GM21390 (cell line): ENCODE results near the gene VSIG10L2.

ENCODE experiments used
- ATAC-seq: cut with Tn5 transposase; IDR thresholded peaks from one replicate; pipeline ENCODE4 v1.9.1; 2021; ENCODE audit not compliant: unreplicated experiment

Gene VSIG10L2

DNA sequence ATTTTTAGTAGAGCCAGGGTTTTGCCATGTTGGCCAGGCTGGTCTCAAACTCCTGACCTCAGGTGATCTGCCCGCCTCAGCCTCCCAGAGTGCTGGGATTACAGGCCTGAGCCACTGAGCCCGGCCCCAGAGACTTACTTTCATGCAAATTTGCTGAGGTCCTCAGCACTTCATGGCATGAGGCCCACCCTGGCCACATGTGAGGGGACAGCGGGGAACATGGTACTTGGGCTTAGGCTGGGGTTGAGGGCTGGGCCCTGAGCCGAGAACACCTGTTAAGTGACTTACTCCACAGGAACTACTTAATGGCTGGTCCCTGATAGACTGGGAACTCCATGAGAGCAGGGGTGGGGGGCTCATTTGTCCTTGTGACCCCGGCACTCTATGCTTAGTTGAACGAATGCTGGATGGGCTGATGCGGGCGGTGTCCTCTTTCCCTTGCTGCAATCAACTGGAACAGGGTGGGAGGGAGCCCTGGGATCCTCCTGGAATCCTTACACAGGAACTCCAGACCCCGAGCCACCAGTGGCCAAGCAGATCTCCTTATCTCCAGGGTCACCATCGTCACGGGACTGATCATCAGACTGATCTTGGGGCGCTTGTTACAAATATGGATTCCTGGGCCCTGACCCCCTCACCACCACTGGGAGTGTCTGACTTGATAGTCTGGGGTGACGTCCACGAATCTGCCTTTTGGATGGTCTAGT lies 1.0 kb downstream of the VSIG10L2 start:
- ATAC-seq = no peak

DNA sequence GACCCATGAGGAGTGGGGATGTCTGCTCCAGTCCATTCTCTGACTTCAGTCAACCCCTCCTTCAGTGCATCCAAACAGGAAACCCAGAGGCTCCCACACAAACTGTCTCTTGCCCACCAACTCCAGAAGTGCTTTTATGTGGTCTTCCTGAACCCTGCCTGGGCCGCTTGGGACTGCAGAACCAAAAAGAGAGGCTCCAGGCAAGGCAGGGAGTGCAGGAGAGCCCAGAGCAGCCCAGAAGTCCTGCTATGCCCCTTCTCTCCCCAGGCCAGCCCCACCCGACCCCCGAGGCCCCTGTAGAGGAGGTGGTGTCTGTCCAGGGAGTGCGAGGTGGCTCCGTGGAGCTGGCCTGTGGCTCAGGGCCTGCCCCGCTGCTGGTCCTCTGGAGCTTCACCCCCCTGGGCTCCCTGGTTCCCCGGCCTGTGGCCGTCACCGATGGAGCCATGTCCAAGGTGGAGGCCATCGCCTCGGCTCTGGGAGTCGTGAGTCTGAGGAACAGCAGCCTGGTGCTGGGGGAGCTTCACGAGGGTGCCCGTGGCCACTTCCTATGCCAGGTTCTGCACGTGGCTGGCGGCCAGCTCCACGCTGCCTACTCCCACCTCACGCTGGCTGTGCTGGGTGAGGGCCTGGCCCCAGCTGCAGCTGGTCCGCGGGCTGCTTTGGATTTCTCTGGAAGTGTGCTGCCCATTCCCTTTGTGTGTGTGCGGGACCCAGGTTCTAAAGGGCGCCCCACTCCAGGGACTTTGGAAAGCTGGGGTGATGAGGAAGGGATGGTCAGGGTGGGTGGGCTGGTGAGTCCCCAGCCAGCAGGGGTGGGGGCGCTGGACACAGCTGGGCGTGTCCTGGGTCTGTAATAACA lies 1.8 kb downstream of the VSIG10L2 start:
- ATAC-seq = no peak

DNA sequence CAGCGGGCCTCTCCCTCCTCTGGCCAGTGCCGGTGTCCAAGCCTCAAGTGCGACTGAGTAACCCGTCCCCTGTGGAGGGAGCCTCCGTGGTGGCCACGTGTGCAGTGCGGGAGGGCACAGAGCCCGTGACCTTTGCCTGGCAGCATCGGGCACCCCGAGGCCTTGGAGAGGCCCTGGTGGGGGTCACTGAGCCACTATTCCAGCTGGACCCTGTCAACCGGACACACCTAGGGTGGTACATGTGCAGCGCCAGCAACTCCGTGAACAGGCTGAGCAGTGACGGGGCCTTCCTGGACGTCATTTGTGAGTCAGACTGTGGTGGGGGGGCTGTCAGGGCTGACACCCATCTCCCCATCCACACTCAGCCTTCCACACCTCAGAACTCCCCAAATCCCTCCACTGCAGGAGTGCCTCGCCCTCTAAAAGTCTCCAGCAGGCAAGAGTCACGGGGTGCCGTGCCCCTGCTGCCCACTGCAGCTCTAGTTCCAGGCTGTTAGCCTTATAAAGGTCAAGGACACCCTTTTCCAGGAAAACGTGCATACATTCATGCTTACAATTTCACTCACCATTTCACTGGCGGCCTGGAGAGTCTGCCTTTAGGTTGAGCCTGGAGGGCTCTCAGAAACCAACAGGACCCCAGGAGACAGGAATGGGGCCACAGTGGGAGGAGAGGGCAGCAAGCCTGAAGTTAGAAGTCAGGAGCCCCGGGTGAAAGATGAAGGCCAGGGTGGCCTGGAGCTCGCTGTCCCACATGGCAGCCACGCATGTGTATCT lies 2.6 kb downstream of the VSIG10L2 start:
- ATAC-seq = no peak

DNA sequence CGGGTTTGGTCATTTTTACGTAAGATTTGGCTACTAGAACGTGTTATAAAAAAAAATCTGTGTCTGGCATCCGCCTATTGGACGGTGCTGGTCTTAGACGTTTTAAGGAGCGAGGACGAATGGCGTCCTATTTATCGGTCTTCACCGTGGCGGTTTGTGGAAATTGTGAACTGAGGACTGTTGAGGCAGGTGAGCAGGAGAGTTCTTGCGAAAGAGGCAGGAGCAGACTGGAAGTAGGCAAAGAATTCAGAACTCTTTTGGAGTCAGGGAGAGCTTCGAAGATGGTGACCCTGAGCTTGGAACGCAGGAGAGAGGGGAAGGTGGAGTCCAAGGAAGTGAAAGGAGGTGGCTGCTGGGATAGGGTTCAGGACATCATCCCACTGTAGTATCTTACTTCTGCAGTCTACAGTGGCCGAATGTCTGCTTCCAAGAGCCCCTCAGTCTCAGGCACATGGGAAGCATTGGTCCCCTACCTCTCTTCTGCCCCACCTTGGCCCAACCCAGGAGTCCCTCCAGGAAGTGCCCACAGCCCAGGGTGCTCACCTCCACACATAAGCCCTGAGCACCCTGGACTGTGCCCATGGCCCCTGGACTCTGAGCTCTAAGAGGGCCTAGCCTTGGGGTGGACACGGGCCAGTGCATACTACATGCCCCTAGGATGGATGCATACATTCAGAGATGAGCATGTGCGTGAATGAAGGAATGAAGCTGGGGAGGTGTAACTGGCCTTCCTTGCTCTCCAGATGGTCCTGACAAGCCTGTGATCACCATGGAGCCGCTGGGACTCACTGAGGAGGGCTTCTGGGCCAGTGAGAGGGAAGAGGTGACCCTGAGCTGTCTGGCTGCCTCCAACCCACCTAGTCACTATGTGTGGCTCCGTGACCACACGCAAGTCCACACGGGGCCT lies 3.7 kb downstream of the VSIG10L2 start:
- no peak for ATAC-seq

DNA sequence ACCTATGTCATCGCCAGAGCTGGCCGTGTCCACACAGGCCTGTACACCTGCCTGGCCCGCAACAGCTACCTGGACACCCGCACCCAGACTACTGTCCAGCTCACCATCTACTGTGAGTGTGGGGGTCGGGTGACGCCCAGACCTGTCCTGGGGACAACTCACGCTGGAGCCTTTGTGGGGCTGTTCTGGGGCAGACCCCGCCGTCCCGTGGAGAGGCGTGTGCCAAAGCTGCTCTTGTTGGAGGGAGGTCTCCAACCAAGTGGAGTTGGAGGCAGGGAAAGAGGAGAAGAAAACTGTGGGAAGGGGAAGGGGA lies 4.3 kb downstream of the VSIG10L2 start:
- ATAC-seq = no peak

DNA sequence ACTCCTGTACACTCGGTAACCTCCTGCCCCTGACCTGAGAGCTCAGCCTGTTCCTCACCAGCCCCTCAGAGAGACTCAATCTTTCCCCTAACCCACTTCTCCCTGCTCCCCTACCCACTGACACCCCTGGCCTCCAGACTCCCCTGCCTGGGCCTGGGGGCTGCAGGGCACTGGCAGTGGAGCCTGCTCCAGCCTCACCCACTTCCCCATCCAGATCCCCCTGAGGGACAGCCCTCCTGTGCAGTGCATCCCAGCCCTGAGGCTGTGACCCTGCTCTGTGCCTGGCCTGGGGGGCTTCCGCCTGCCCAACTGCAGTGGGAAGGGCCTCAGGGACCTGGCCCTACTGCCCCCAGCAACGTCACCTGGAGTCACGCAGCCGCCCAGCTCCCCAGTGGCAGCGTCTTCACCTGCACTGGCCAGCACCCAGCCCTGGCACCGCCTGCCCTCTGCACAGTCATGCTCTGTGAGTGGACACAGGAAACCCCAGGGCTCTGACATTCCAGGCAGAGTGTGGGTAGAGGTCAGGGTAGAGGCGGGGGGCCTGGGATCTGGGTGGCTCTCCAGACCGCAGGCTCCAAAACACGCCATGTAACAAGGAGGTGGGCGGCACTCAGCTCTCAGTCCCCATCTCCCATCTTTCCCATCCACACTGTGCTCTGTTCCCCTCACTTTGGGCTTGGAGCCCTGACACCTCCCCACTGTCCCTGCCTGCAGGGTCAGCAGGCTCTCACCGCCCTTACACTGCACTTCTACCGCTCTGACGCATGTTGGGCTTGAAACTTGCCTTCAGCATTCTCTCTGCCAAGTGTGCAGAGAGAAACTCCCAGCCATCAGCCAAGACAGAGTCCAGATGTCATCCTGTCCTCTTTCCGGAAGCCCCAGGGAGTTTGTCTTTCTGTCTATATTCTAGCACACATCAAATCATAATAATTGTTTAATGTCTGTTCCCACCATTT lies 5.1 kb downstream of the VSIG10L2 start:
- ATAC-seq = no peak

DNA sequence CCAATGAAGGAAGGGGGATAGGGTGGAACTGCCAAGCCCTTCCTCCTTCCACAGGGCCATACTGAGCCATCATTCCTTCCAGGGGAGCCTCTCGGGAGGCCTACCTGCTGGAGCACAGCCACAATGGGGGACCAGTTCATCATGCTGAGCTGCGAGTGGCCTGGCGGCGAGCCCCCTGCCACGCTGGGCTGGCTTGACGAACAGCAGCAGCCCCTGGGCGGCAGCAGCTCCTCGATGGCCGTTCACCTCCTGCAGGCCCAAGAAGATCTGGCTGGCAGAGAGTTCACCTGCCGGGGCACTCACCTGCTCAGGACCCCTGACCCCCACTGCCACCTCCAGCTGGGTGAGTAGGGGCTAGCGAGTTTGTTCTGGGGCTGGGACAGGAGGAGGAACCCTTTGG lies 5.9 kb downstream of the VSIG10L2 start:
- no peak for ATAC-seq

DNA sequence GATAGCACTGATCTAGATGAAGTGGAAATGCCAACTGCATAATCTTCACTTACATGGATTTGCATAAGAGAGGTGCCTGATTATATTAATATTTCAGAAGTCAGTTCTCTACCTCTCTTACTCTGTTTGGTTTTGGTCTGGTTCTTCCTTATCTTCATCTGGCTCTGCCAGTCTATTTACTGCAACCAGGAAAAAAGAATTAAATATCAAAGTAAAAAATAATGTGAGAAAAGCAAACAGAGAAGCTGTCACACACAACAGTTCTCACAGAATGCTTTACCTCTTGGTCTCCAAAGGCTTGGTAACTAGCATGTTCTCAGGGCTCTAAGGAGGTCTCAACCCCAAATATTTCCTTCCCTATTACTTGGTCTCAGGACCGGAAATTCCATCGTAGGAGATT lies 6.7 kb downstream of the VSIG10L2 start:
- no peak for ATAC-seq

DNA sequence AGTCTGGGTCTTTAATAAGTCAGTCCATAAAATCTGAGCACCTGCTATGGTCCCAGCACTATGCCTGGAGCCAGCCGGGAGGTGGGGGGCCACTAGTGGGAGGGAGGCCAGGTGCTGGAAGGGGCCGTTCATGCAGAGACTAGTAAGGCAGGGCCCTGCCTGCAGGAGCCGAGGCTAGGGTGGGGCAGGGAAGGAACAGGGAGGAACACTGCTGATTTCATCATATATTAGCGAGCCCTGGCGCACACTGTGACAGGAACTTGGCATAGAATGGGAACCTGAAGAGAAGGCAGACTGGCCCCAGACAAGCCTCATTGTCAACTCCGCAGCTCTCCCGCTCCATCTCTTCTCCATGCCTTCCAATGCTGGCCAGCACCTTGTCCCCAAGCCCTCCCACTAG lies 7.1 kb downstream of the VSIG10L2 start:
- ATAC-seq = no peak

DNA sequence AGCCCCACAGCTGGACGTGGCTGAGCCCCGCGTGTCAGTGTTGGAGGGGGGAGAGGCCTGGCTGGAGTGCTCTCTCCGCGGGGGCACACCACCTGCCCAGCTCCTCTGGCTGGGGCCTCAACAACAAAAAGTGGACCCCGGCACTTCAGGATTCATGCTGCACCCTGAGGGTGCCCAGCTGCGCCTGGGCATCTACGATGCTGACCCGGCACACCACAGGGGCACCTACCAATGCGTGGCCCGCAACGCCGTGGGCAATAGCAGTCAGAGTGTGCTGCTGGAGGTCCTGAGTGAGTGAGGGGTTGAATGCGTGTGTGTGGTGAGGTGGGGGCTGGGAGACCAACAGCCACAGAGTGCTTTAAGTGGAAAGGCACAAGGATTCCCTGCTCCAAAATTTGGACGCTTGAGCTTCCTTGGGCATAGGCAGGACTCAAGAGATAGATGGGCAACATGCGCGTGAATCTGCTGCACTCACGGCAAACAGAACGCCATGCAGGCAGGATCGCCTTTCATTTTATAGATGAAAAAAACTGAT lies 7.6 kb downstream of the VSIG10L2 start:
- ATAC-seq = no peak

DNA sequence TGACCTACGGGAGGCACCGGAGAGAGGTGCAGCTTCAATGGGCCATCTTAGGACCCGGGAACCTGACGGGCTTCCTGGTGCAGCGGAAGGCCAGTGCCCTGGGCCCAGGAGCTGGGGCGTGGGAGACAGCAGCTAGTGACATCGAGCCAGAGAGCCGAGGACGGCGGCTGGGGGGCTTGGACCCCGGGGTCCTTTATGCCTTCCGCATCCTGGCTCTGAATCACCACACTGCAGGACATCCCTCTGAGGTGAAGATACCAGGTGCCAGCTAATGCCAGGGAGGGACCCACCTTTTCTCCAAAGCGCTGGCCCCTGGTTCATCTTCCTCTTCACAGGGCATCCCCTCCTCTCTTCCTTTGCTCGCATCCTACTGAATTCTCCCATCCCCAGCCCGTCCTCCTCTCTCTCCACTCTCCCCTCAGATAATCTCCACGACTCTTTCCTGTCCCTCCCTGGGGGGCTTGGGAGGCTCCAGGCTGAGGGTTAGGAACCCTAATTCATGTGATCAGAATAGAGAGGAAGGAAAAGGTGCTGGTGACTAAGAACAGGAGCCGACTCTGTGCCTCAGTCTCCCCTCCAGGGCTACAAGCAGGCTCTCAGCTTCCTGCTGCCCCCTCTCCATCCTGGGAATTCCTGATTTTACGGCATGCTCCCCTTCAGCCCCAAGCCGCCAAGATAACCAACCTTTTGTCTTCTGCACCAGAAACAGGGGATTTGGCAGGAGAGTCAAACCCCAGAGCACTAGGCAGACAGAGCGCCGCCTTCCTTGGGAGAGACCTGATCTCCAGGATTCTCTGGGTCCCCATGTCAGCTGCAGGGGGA lies 8.5 kb downstream of the VSIG10L2 start:
- no peak for ATAC-seq

DNA sequence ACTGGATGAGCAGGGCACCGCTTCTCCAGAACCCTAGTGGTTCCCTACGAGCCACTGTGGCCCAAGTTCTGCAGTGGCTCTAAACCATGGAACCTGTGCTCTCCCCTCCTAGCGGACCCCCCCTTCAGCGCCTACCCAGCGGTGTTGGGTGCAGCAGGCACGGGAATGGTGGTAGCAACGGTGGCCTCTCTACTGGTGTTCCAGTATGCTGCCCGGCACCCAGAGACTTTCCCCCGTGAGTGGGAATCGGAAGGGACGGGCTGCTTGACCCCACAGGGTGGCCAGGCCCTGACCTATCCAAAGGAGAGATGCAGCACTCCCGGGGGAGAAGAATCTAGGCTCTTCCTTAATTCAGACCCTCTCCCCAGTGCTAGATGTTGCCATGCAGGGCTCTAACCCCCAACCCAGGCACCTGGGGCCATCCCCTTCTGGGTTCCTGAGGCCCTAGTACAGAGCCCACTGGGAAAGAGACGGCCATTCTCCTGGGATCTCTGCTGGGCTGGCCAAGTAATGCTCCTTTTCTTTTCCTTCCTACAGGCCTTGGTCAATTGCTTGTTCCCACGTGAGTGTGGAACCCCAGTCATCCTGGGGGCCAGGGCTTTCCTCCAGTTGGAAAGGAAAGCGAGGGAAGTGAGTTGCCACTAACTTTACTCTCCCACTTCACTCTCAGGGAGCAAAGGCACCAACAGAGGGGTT lies 9.2 kb downstream of the VSIG10L2 start:
- ATAC-seq = no peak

DNA sequence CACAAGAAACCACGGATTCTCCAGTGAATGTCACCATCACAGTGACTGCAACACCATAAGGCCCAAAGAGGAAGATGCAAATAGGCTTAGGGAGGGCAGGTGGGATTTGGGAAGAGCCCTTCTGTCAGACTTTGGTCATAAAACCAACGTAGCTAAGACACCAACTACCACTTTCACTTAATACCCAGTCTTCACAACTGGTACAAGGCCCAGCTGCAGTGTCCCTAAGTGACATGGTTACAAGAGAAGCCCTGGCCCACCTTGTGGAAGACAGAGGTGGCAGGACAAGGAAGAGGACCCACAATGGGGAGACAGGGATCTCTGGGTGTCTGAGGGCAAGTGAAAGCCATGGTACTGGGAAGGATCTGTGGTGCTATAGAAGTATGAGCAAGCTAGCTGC lies 10.0 kb downstream of the VSIG10L2 start:
- ATAC-seq = no peak

DNA sequence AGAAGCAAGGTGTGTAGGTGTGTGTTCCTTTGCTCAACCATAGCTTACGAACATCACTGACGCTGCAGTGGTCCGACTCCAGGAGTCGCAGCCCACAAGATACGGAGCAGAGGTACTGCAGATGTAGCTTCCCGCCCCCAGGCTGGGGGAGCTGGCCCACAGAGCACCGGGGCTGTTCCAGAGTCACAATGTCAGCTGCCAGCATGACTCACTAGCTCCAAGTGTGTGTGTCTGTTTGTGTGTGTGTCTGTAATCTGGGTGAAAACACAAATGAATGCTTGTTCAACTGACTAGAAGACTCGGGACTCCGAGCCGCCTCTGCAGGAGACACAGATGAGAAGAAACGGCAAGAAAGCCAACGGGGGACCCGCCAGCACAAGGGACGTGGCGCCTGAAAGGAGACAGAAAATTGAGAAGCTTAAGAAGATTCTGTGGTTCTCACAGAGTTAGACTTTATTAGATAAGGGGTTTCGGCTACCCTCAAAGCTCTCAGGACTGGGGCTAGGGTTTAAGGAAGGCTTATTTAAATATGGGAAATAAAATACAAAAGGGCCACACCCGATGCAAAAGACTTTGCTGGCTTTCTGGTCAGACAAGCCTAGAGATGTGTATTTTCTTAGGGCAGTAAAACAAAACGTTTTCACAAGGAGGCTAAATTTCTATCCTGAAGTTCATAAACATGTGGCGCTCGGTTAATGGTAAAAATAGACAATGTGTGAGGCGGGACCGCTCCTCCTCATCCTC lies 10.7 kb downstream of the VSIG10L2 start:
- no peak for ATAC-seq

DNA sequence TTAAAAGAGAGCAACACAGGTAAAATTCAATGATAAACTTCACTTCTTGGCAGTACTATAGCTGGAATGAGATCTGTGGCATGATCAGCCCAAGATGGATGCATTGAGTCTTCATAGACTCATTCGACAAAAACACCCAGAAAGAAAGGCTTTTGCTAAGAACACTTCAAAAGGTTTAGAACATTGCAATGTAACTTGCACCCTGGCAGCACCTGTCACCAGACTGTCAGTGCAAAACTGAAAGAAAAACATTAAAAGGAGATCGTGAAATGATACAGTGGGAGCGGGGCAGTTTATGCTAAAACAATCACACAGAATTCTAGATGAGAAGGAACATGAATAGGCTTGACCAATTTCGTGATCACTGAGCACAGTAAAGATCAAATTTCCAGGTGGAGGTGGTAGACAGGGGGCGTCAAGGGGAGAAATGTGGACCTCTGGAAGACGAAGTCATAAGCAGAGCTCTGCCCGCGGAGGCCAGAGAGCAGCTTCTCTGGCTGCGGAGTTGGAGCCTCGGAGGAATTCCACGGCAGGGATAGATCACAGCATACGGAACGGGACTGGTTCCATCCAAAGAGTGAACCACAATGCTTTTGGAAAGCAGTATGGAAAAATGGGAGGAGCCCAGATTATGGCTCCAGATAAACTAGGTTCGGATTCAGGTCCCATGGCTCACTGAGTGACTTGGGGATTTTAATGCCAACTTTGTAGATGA lies 11.9 kb downstream of the VSIG10L2 start:
- no peak for ATAC-seq

DNA sequence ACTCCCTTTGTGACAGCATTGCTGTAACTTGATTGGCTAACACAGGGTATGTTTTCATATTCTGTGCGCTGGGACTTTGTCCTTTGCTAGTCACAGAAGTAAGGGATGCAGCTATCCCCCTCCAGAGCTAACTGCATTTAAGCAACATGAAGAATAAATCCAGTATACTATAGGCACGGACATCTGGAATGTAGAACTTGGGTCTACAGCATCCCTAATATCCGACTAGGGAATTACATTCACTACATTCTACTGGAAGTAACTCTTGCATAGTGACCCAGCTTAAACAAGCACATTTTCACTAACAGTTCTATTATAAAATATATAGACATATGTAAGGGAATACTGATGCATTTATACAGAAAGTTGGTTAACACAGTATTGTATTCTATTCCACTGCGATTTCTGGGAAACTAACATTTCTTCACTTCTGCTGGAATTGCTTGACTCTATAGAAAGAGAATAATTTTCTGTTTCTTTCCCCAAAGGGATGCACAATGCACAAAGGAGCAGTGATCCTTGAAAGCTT lies 13.1 kb downstream of the VSIG10L2 start:
- no peak for ATAC-seq
